Measurements from ENCODE around the gene CDH13.
A peak's percentile ranks its signal among the peaks of the same experiment; 100 is the strongest.

The CDH13 gene

DNA sequence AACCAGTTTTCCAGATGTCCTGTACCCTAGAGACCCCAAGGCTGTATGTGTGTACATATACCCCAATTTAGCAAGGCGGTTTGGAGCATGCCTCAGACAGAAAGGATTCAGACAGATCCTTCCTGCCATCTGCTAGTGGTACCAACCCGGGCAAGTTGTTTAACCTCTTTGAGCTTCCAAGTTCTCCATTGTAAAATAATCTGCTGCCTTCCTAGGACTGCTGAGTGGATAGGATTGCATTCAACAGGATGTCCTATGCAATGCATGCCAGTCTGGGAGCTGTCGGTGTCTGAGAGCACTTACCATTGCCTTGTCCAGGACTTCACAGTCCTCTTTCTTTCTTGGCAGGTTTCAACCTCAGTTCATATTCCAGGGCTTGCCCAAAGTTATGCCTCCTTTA, 1.9 kb downstream of the CDH13 start:
- DNase-seq = no peak

DNA sequence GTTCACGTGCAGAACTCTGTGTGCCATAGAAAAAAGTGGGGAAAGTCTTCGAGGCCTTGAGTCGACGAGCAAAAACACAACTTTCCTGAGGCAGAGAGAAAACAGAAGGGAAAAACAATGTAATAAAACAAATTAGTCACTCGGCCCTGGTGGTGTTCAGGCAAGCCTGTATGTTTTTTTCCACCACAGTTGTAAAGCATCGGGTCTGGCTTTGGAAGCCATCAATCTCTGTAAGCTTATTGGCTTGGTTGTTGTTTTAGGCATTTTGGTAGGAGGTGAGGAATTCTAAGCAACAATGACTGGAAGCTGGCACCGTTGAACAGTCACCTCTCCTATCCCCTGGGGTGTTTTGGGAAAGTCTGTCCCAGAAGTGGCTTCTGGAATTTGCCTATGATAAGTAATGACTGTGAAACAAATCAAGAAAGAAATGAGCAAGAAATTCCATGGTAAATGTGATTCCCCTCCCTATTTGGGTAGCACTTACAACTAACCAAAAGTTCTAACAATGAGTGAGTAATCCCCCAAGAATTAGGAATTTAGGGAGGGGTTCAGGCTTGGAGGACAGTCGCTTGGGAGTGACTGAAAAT, 2.8 kb downstream of the CDH13 start:
- DNase-seq = no peak

- DNase-seq = no peak
These were observed 3.5 kb downstream of the CDH13 start for GRCh38 chr16:82630219-82630618.

DNA sequence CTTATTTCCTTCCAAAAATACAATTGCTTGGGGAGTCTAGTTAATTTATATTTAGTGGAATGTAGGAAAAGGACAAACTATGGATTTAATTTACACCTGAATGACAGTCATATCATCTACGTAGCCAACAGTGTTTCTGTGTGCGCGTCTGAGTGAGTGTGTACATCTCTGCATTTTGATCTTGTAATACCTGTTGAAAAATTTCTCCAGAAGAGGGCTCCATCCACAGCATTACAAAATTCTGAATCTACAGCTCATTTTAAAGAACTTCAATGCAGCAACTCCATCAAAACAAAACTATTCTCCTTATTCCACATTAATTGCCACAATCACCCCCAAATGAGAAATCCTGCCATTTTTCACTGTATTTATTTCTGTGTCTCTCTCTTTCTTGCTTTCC, 3.9 kb downstream of the CDH13 start:
- no peak for DNase-seq

- no peak for DNase-seq
These were observed 5.2 kb downstream of the CDH13 start for GRCh38 chr16:82631701-82632685.

- DNase-seq = no peak
These were observed 7.3 kb downstream of the CDH13 start for GRCh38 chr16:82633964-82634600.

GRCh38 chr16:82634955-82635610, 8.3 kb downstream of the CDH13 start:
- no peak for DNase-seq

GRCh38 chr16:82636485-82636884, 9.7 kb downstream of the CDH13 start:
- no peak for DNase-seq

DNA sequence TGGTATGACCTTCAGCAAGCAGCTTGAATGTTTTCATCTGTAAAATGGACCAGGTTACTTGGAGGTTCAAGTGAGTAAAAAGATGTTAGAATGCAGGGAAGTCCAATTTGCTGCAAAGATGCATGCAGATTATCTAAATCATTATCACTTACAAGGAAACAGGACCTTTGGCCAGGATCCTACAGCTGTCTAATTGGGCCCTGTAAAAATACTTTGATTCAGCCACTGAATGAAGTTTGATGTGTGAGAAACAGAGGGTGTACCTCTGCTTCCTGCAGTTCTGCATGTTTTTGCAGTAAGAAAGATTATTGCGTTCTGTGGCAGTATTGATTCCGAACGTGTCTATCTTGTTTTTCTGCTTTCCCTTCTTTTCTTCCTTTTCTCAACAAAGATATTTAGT, 10.2 kb downstream of the CDH13 start:
- no peak for DNase-seq

GRCh38 chr16:82638095-82638798, 11.5 kb downstream of the CDH13 start:
- DNase-seq = no peak

- DNase-seq = no peak
These were observed 12.5 kb downstream of the CDH13 start for GRCh38 chr16:82639263-82639662.

- peak; percentile 43 for DNase-seq
These were observed 13.0 kb downstream of the CDH13 start for GRCh38 chr16:82639666-82640336.

DNA sequence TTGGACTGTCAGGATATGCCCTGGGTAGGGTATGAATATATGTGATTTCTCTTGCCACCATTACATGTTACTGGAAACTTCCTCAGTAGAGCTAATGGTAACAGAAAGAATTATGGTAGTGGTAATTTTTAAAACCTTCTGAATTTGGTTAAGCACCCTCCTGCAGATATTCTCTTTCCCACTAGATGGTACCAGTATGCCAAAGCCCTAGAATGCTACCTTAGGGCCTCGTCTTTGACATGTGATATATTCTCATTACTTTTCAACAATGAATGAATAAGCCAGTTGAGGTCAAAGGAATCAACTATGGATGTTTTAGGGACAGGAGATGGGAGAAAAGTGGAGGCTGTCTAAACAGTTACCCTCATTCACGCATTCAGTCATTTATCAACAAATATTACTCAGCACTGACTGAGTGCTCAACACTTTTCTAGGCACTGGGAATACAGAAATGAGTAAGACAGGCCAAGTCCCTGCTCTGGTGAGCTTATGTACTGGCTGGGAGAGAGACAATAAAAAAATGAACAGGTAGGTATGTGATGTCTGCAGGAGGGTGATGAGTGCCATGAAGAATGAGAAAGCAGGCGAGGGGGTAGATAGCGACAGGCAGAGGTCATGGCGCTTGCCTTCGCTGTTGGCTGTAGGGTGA, 14.7 kb downstream of the CDH13 start:
- DNase-seq = no peak

- no peak for DNase-seq
These were observed 16.4 kb downstream of the CDH13 start for GRCh38 chr16:82643136-82643535.

DNA sequence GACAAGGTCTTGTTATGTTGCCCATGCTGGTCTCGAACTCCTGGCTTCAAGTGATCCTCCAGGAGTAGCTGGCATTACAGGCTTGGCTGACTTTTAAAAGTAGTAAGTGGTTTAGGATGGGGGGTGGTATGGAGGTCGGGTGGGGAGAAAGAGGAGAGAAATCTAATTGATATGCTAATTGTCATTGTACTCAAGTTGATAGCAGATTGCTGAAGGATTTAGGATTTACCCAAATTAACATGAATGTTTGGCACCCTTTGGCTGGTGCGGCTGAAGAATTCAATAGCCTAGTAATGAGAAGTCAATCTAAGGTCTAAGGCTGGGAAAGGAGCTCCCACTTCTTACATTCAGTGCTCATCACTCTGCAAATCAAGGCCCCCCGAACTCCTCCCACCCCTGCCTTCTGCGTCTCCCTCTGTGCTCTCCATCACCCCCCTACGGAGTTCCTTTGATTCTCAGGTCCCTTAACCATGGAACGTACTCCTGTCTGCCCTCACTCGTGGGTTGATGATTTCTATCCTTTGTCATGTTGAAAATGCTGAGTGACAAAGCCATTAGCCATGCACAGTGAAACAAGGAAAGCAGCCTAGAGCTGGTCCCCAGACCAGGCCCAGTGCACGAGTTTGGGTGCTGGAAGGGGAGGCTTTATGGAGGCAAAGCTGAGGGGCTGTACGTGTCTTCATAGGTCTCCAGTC, 17.3 kb downstream of the CDH13 start:
- no peak for DNase-seq

GRCh38 chr16:82646504-82646903, 19.7 kb downstream of the CDH13 start:
- no peak for DNase-seq

DNA sequence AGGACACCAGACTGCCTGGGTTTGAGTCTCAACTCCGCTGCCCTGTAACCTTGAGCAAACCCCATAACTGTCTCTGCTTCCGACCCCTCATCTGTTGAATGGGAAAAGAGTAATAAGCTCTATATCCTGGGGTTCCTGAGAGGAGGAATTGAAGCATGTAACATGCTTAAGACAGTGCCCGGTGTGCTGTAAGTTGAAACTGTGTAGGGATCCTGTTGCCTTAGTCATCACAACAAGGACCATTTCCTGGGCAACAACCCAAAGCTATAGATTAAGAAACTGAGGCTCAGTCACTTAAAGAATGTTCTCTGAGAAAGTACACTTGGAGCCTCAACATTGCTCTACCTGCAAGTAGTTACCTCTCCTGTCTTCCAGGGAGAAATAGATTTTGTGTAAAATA, 23.0 kb downstream of the CDH13 start:
- DNase-seq = no peak

DNA sequence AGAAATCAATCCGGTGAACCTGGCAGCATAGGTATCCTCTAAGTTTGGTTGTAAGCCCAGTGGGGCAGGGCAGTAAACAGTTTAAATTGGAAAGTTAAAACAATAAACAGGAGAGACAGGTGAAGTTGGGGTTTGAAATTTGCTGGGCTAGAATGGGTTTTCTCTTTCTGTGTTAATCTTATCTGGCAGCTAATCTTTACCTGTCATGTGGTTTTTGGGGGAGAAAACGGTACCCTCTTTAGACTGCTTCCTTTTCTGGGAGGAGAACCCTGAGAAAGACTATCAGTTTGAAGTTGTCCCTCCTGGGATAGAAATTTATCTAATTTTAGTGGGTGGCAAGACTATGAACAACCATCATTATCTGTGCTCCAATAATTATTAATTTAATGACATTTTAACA, 24.0 kb downstream of the CDH13 start:
- no peak for DNase-seq

DNA sequence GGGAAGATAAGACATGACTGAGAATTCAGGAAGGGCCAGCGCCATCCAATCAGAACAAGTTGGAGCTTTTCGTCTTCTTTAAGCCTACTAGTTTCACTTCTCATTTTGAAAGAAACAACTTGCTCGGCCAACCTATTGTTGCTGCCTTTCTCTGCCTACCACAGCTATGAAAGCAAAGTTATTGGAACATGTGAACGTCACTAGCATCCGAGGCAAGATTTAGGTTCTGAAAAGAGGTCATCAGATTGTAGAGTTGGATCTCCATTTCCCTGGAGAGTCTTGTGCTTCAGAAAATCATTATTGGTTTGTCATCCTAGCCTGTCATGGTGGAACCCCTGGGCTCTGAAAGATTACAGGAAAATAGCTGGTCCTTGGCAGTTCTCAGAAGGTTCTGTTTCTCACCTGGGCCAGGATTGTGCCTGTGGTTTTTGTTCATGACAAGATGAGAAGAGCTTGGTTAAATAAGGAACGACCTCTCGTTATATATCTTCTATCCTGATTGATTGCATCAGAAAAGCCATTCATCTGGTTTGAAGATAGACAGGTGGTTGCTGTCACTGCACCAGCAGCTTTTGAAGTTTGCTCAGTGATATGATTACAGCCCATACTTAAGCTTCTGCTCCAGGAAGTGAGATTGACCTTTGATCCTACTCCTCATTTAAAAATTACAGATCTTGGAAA, 25.3 kb downstream of the CDH13 start:
- no peak for DNase-seq

- DNase-seq = no peak
These were observed 26.1 kb downstream of the CDH13 start for GRCh38 chr16:82652826-82653225.

Data from activated naive CD4-positive, alpha-beta T cell treated with anti-CD3 and anti-CD28 coated beads, Interleukin-2, amount 50 U/mL, for 16 hours (primary cell).